Measurements from ENCODE around the gene MTREX. TPM values are rescaled to one million over a fixed set of nuclear protein-coding genes. Genes with fewer than 3 reads are reported as not detected.

Gene MTREX
- total RNA-seq, 1 experiment from 2014 or later, result 123 TPM

GRCh38 chr5:55325621-55326020, 17.8 kb downstream of the MTREX start:
- Histone ChIP-seq H3K9ac (ENCODE audit: extremely low read depth, insufficient read length, low read length) (no peak overlapping the region), H3K18ac (ENCODE audit: insufficient read length, low read depth, low read length) (no peak overlapping the region), H3K27me3 (ENCODE audit: insufficient read depth, low read length) (no peaks in the 10 kb centered on the region), H3K23ac (ENCODE audit: insufficient read length, low read depth, low read length) (no peak overlapping the region), H3K14ac (ENCODE audit: insufficient read depth, low read length) (no peak overlapping the region), H3K27ac (ENCODE audit: insufficient read length, low read depth, low read length) (no peak overlapping the region), H3K4me1 (ENCODE audit: insufficient read depth, low read length) (no peaks in the 10 kb centered on the region), H3K79me1 (ENCODE audit: insufficient read depth, low read depth, low read length, poor library complexity, severe bottlenecking) (peaks cover 3% of the 10 kb centered on the region), H3T11ph (ENCODE audit: low read length) (no peak overlapping the region), H4K5ac (ENCODE audit: insufficient read length, low read depth, low read length) (no peak overlapping the region), H2AFZ (ENCODE audit: low read length) (no peak overlapping the region), H2AK5ac (ENCODE audit: insufficient read length, low read length) (no peak overlapping the region), H4K20me1 (ENCODE audit: control insufficient read depth, insufficient read depth, insufficient read length) (no peaks in the 10 kb centered on the region), H3K23me2 (ENCODE audit: insufficient read length, low read depth, low read length, poor library complexity, severe bottlenecking) (no peaks in the 10 kb centered on the region), H3K4me2 (ENCODE audit: insufficient read depth, insufficient read length, low read length) (no peak overlapping the region), H2BK12ac (ENCODE audit: insufficient read length, low read depth, low read length) (no peak overlapping the region), H2BK20ac (ENCODE audit: low read depth, low read length, poor library complexity, severe bottlenecking) (no peak overlapping the region), H2BK5ac (ENCODE audit: insufficient read length, low read length) (no peak overlapping the region), H2BK15ac (ENCODE audit: low read depth, low read length) (no peak overlapping the region), H4K91ac (ENCODE audit: insufficient read length, low read depth, low read length) (no peak overlapping the region), H3K56ac (ENCODE audit: insufficient read length, low read depth, low read length) (no peak overlapping the region), H4K8ac (replicated peaks; ENCODE audit: insufficient read length, low read depth, low read length) (no peak overlapping the region), H2BK120ac (ENCODE audit: low read depth, low read length, poor library complexity, severe bottlenecking) (no peak overlapping the region), H3K79me2 (ENCODE audit: insufficient read depth, low read length) (no peaks in the 10 kb centered on the region), H3K9me3 (ENCODE audit: control insufficient read depth, low read depth, low read length) (no peaks in the 10 kb centered on the region), H3K4ac (ENCODE audit: low read depth, low read length) (no peak overlapping the region)
- H3K9me3 Mint-ChIP-seq, result no peaks in the 10 kb centered on the region
- no peak for DNase-seq
- whole genome bisulfite sequencing (ENCODE audit: extremely low coverage, insufficient read length, low lambda C conversion rate), result no CpG with 5 or more reads among the region's 5 CpGs
- no peaks in the 10 kb centered on the region for H3K27me3 Mint-ChIP-seq (ENCODE audit: low read depth)
- H3K27ac Mint-ChIP-seq, result no peak overlapping the region
- no peak overlapping the region for H3K4me3 Mint-ChIP-seq
- H3K4me1 Mint-ChIP-seq, result no peaks in the 10 kb centered on the region
- H3K36me3 Mint-ChIP-seq (ENCODE audit: insufficient read depth in 1 of 3, low read depth in 3 of 3), result peaks cover 17 to 60% (median 50%) of the 10 kb centered on the region in 3 experiments
- TF ChIP-seq CTCF (conservative IDR thresholded peaks at IDR 0.05), result no peak
